GM12864 (cell line): Measurements from ENCODE around the gene TRPC4.

Experiments used
- DNase-seq: peaks from one replicate; pipeline ENCODE4 v3.0.0-alpha.2; 2011; ENCODE audit warnings: low read depth
- H3K4me3 ChIP-seq: 2 replicates; pipeline ENCODE4 v1.5.1; 2011; ENCODE audit warnings: mild to moderate bottlenecking, low read depth, low read length, control low read depth
- CTCF ChIP-seq: IDR thresholded peaks from 2 replicates; pipeline ENCODE4 v1.5.1; 2011; ENCODE audit warnings: low read depth, mild to moderate bottlenecking, moderate library complexity, low read length, control low read depth, inconsistent platforms; ENCODE audit errors: missing control alignments

Gene TRPC4

GRCh38 chr13:37657134-37657533 is 212.4 kb downstream of the TRPC4 start:
- no peak for TF ChIP-seq CTCF
- no peak overlapping the region for H3K4me3 ChIP-seq
- DNase-seq, result no peak

GRCh38 chr13:37656247-37656940 is 213.2 kb downstream of the TRPC4 start:
- DNase-seq, result no peak
- no peak for TF ChIP-seq CTCF
- no peak overlapping the region for H3K4me3 ChIP-seq

GRCh38 chr13:37652596-37652995 is 217.0 kb downstream of the TRPC4 start:
- no peak overlapping the region for H3K4me3 ChIP-seq
- TF ChIP-seq CTCF, result no peak
- no peak for DNase-seq

- no peak overlapping the region for H3K4me3 ChIP-seq
- TF ChIP-seq CTCF, result no peak
- DNase-seq, result no peak
These were observed 217.7 kb downstream of the TRPC4 start for GRCh38 chr13:37651891-37652290.

- TF ChIP-seq CTCF, result no peak
- no peak overlapping the region for H3K4me3 ChIP-seq
- no peak for DNase-seq
These were observed 221.0 kb downstream of the TRPC4 start for GRCh38 chr13:37648609-37649008.

GRCh38 chr13:37647031-37647650 is 222.4 kb downstream of the TRPC4 start:
- no peak for TF ChIP-seq CTCF
- no peak for DNase-seq
- no peak overlapping the region for H3K4me3 ChIP-seq

GRCh38 chr13:37646531-37646930 is 223.0 kb downstream of the TRPC4 start:
- no peak for DNase-seq
- H3K4me3 ChIP-seq, result no peak overlapping the region
- TF ChIP-seq CTCF, result no peak
